ENCODE results near the gene GSTO1. TPM values are rescaled to one million over a fixed set of nuclear protein-coding genes. Genes with fewer than 3 reads are reported as not detected.

The GSTO1 gene
- total and polyA plus RNA-seq, 2 donors (not counting 1 experiment from before 2014, with no cell fraction given) = 151 to 249 TPM

DNA sequence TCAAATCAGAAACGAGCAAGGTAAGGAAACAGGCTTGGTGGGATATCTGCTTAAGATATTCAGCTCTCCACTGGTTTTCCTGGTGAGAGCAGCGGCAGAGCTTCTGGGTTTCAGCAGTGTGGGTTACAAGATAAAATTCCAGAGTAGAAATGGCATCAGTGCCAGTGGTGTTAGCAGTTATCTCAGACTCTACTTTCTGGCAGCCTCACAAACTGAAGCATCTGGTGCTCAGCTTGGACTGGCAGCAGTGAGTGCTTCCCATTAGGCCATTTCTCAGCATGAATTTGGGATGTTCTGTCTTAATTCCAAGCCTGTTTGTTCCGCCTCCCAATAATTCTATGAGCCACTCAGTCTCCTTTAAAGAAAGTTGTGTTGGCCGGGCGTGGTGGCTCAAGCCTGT lies 7.4 kb downstream of the GSTO1 start:
- H2AFZ ChIP-seq (ENCODE audit: low read length) = no peak overlapping the region
- H4K20me1 ChIP-seq (ENCODE audit: control insufficient read depth, extremely low read depth, insufficient read depth, low read length) = peaks cover 2% of the 10 kb centered on the region
- H3K27me3 ChIP-seq (ENCODE audit: control insufficient read depth, insufficient read depth, low read length) = no peaks in the 10 kb centered on the region
- no peak overlapping the region for H3K27ac ChIP-seq (ENCODE audit: insufficient read depth, low read length)
- no peak for DNase-seq (ENCODE audit: low read depth in 2 of 2)
- H3K9me3 ChIP-seq (ENCODE audit: control insufficient read depth, insufficient read depth, low read depth, low read length) = no peaks in the 10 kb centered on the region
- H3K4me1 ChIP-seq (ENCODE audit: control insufficient read depth, extremely low read depth, insufficient read depth, low read length) = peaks cover 13% of the 10 kb centered on the region
- H3K79me2 ChIP-seq (ENCODE audit: control insufficient read depth, insufficient read depth, low read length) = peaks cover 41% of the 10 kb centered on the region
- H3K36me3 ChIP-seq (ENCODE audit: control insufficient read depth, insufficient read depth, low read length) = peaks cover 22% of the 10 kb centered on the region
- no peak overlapping the region for H3K4me2 ChIP-seq (ENCODE audit: extremely low read depth, insufficient read depth, low read length)
- H3K9ac ChIP-seq (ENCODE audit: insufficient read depth, low read length) = no peak overlapping the region
- TF ChIP-seq, protein P1, sequence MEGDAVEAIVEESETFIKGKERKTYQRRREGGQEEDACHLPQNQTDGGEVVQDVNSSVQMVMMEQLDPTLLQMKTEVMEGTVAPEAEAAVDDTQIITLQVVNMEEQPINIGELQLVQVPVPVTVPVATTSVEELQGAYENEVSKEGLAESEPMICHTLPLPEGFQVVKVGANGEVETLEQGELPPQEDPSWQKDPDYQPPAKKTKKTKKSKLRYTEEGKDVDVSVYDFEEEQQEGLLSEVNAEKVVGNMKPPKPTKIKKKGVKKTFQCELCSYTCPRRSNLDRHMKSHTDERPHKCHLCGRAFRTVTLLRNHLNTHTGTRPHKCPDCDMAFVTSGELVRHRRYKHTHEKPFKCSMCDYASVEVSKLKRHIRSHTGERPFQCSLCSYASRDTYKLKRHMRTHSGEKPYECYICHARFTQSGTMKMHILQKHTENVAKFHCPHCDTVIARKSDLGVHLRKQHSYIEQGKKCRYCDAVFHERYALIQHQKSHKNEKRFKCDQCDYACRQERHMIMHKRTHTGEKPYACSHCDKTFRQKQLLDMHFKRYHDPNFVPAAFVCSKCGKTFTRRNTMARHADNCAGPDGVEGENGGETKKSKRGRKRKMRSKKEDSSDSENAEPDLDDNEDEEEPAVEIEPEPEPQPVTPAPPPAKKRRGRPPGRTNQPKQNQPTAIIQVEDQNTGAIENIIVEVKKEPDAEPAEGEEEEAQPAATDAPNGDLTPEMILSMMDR (conservative IDR thresholded peaks at IDR 0.05 in 1 of 2, IDR thresholded peaks at IDR 0.05 in 1 of 2; ENCODE audit: low read depth in 1 of 2, low read length in 2 of 2) = no peak
- no peak for TF ChIP-seq EZH2 (IDR thresholded peaks at IDR 0.05; ENCODE audit: low read length, missing control alignments)
- H3K4me3 ChIP-seq (replicated peaks in 1 of 4; ENCODE audit: control extremely low read depth in 1 of 4, insufficient read depth in 1 of 4, low read depth in 3 of 4, low read length in 4 of 4) = no peak overlapping the region

DNA sequence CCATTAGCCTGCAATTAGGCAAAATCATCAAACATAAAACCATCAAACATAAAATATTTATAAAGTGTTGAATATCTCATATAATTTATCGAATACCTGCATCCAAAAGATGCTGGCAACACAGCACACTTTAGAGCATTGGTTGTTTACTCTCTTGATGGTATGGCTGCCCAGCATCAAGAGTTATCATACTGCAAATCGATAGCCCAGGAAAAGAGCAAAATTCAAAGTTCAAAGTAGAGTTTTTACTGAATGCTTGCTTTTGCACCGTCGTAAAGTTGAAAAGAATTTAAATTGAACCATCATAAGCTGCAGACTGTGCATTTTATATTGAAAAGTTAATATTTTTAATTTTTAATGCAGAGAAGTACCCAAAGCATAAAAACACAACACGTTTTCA lies 10.1 kb downstream of the GSTO1 start:
- no peaks in the 10 kb centered on the region for H3K9me3 ChIP-seq (ENCODE audit: control insufficient read depth, insufficient read depth, low read depth, low read length)

DNA sequence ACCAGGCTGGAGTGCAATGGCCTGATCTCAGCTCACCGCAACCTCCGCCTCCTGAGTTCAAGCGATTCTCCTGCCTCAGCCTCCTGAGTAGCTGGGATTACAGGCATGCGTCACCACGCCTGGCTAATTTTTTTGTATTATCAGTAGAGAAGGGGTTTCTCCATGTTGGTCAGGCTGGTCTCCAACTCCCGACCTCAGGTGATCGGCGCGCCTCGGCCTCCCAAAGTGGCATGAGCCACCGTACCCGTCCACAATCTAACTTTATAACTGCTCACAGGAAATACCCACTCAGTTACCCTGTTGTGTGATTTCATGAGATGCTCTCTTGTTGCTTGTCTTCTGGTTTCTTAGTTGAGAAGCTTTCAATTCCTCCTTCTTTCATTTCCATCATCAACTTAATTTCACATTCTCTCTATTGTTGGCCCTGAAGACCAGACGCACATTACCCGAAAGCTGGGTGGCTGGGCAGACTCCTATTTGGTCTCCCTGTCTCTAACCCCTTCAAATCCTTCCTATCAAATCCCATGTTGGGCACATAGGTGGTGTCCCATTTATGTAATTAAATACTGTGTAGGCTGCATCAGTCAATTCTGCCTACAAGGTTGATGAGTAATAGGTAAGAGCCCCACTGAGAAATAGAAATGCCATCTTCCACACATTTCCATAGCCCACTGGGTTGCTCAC lies 13.2 kb downstream of the GSTO1 start:
- H3K4me3 ChIP-seq (replicated peaks in 1 of 4; ENCODE audit: control extremely low read depth in 1 of 4, insufficient read depth in 1 of 4, low read depth in 3 of 4, low read length in 4 of 4) = peak overlapping the region; percentile 66 to 91 (median 72)
- peak overlapping the region; percentile 73 for H3K27ac ChIP-seq (ENCODE audit: insufficient read depth, low read length)
- peaks cover 6% of the 10 kb centered on the region for H3K79me2 ChIP-seq (ENCODE audit: control insufficient read depth, insufficient read depth, low read length)
- H2AFZ ChIP-seq (ENCODE audit: low read length) = no peak overlapping the region
- H3K4me1 ChIP-seq (ENCODE audit: control insufficient read depth, extremely low read depth, insufficient read depth, low read length) = peaks cover under 1% of the 10 kb centered on the region
- H3K27me3 ChIP-seq (ENCODE audit: control insufficient read depth, insufficient read depth, low read length) = no peaks in the 10 kb centered on the region
- no peaks in the 10 kb centered on the region for H3K9me3 ChIP-seq (ENCODE audit: control insufficient read depth, insufficient read depth, low read depth, low read length)
- H3K36me3 ChIP-seq (ENCODE audit: control insufficient read depth, insufficient read depth, low read length) = peaks cover 15% of the 10 kb centered on the region
- H4K20me1 ChIP-seq (ENCODE audit: control insufficient read depth, extremely low read depth, insufficient read depth, low read length) = no peaks in the 10 kb centered on the region
- H3K4me2 ChIP-seq (ENCODE audit: extremely low read depth, insufficient read depth, low read length) = peak overlapping the region; percentile 83
- DNase-seq (ENCODE audit: low read depth in 2 of 2) = no peak
- no peak overlapping the region for H3K9ac ChIP-seq (ENCODE audit: insufficient read depth, low read length)
- TF ChIP-seq, protein P1 (conservative IDR thresholded peaks at IDR 0.05 in 1 of 2, IDR thresholded peaks at IDR 0.05 in 1 of 2; ENCODE audit: low read depth in 1 of 2, low read length in 2 of 2) = no peak
- TF ChIP-seq EZH2 (IDR thresholded peaks at IDR 0.05; ENCODE audit: low read length, missing control alignments) = no peak

More for the DNA sequence above, 10.1 kb downstream of the GSTO1 start:
- H3K27me3 ChIP-seq (ENCODE audit: control insufficient read depth, insufficient read depth, low read length) = no peaks in the 10 kb centered on the region
- H3K79me2 ChIP-seq (ENCODE audit: control insufficient read depth, insufficient read depth, low read length) = peaks cover 22% of the 10 kb centered on the region
- no peak overlapping the region for H3K27ac ChIP-seq (ENCODE audit: insufficient read depth, low read length)
- H3K9ac ChIP-seq (ENCODE audit: insufficient read depth, low read length) = no peak overlapping the region
- H3K4me3 ChIP-seq (replicated peaks in 1 of 4; ENCODE audit: control extremely low read depth in 1 of 4, insufficient read depth in 1 of 4, low read depth in 3 of 4, low read length in 4 of 4) = no peak overlapping the region
- no peak overlapping the region for H3K4me2 ChIP-seq (ENCODE audit: extremely low read depth, insufficient read depth, low read length)
- peaks cover 26% of the 10 kb centered on the region for H3K36me3 ChIP-seq (ENCODE audit: control insufficient read depth, insufficient read depth, low read length)
- no peak overlapping the region for H2AFZ ChIP-seq (ENCODE audit: low read length)
- peaks cover 2% of the 10 kb centered on the region for H4K20me1 ChIP-seq (ENCODE audit: control insufficient read depth, extremely low read depth, insufficient read depth, low read length)
- DNase-seq (ENCODE audit: low read depth in 2 of 2) = no peak
- TF ChIP-seq, protein P1 (conservative IDR thresholded peaks at IDR 0.05 in 1 of 2, IDR thresholded peaks at IDR 0.05 in 1 of 2; ENCODE audit: low read depth in 1 of 2, low read length in 2 of 2) = no peak
- TF ChIP-seq EZH2 (IDR thresholded peaks at IDR 0.05; ENCODE audit: low read length, missing control alignments) = no peak
- H3K4me1 ChIP-seq (ENCODE audit: control insufficient read depth, extremely low read depth, insufficient read depth, low read length) = peaks cover 13% of the 10 kb centered on the region
